SK-N-SH (cell line): ENCODE data around the gene GABRR2. TPM values are rescaled to one million over a fixed set of nuclear protein-coding genes. Genes with fewer than 3 reads are reported as not detected.

Experiments
- CTCF ChIA-PET: fragments of 300-600, 350-600 bp; formaldehyde crosslinking; extraction: SDS; loops from one replicate; lab custom pipeline; 2021; lab: Yijun Ruan, JAX
- POLR2A ChIA-PET: fragments of 350-600 bp; sonication (Branson Sonifier 250); formaldehyde crosslinking; extraction: SDS; loops from one replicate; lab custom pipeline; 2020; ENCODE audit warnings: antibody characterized with exemption, inconsistent platforms; lab: Yijun Ruan, JAX
- DNase-seq: peaks from one replicate; pipeline ENCODE4 v3.0.0; 2012
- H2AFZ ChIP-seq: fragments of 200-600 bp; sonication (generic); 2 replicates; pipeline ENCODE4 v1.8.1; 2016; ENCODE audit warnings: antibody characterized with exemption, mild to moderate bottlenecking, low read depth
- H3F3A ChIP-seq: fragments of 200-600 bp; sonication (generic); replicated peaks from 2 replicates; pipeline ENCODE3; 2016; ENCODE audit warnings: antibody characterized with exemption, mild to moderate bottlenecking; ENCODE audit not compliant: insufficient read depth
- H3K27ac ChIP-seq, 2 experiments: fragments of 200-500 bp in 1 of 2; fragments of 200-600 bp in 1 of 2; sonication (Bioruptor generic) in 1 of 2; sonication (generic), shearing (Covaris generic) in 1 of 2; 2 replicates each; pipeline versions ENCODE4 v1.5.1 to v1.6.1; 2014 to 2016; ENCODE audit warnings: low read depth in 2 of 2, inconsistent platforms in 1 of 2, low read length in 1 of 2, mild to moderate bottlenecking in 1 of 2, mixed read lengths in 1 of 2
- H3K27me3 ChIP-seq: fragments of 200-600 bp; sonication (generic), shearing (Covaris generic); 2 replicates; pipeline ENCODE4 v1.6.1; 2016; ENCODE audit warnings: mixed run types; ENCODE audit not compliant: insufficient read depth
- H3K36me3 ChIP-seq, 2 experiments: fragments of 200-500 bp in 1 of 2; fragments of 200-600 bp in 1 of 2; sonication (Bioruptor generic) in 1 of 2; sonication (generic) in 1 of 2; replicated peaks in 1 of 2; 2 replicates each; pipeline versions ENCODE3 to v1.5.1; 2014 to 2016; ENCODE audit warnings: low read length in 1 of 2, mild to moderate bottlenecking in 1 of 2; ENCODE audit not compliant: insufficient read depth in 2 of 2, control insufficient read depth in 1 of 2
- H3K4me1 ChIP-seq, 2 experiments: fragments of 200-500 bp in 1 of 2; fragments of 200-600 bp in 1 of 2; sonication (Bioruptor generic) in 1 of 2; sonication (generic), shearing (Covaris generic) in 1 of 2; 2 replicates each; pipeline versions ENCODE4 v1.5.1 to v1.6.1; 2014 to 2016; ENCODE audit warnings: low read depth in 1 of 2, low read length in 1 of 2, mixed run types in 1 of 2; ENCODE audit not compliant: insufficient read depth in 2 of 2, control insufficient read depth in 1 of 2
- H3K4me2 ChIP-seq: fragments of 200-600 bp; sonication (generic), shearing (Covaris generic); 2 replicates; pipeline ENCODE4 v1.6.1; 2017; ENCODE audit warnings: mixed run types
- H3K4me3 ChIP-seq, 2 experiments: fragments of 200-500 bp in 1 of 2; fragments of 200-600 bp in 1 of 2; sonication (Bioruptor generic) in 1 of 2; sonication (generic), shearing (Covaris generic) in 1 of 2; 2 replicates each; pipeline versions ENCODE4 v1.5.1 to v1.8.1; 2014 to 2016; ENCODE audit warnings: low read depth in 2 of 2, inconsistent platforms in 1 of 2, low read length in 1 of 2, mild to moderate bottlenecking in 1 of 2, mixed read lengths in 1 of 2, moderate library complexity in 1 of 2
- H3K79me2 ChIP-seq: fragments of 200-600 bp; sonication (generic); 2 replicates; pipeline ENCODE4 v1.8.1; 2017; ENCODE audit warnings: mild to moderate bottlenecking; ENCODE audit not compliant: insufficient read depth
- H3K9ac ChIP-seq: fragments of 200-600 bp; sonication (generic); 2 replicates; pipeline ENCODE4 v1.6.1; 2017; ENCODE audit warnings: mixed run types
- H3K9me2 ChIP-seq: fragments of 200-600 bp; sonication (generic); 2 replicates; pipeline ENCODE4 v1.6.1; 2017; ENCODE audit warnings: mixed run types
- H3K9me3 ChIP-seq: fragments of 200-600 bp; sonication (generic); 2 replicates; pipeline ENCODE4 v1.6.1; 2017; ENCODE audit warnings: mixed run types, mild to moderate bottlenecking, moderate library complexity
- H4K20me1 ChIP-seq: fragments of 200-600 bp; sonication (generic); 2 replicates; pipeline ENCODE4 v1.6.1; 2017; ENCODE audit warnings: mild to moderate bottlenecking, mixed run types; ENCODE audit not compliant: insufficient read depth
- EP300 ChIP-seq, 2 experiments: IDR thresholded peaks; 2 replicates each; pipeline versions ENCODE4 v1.4.0 to v1.6.1; 2012; ENCODE audit warnings: borderline replicate concordance in 1 of 2, low read depth in 1 of 2, low read length in 1 of 2
- GABPA ChIP-seq: IDR thresholded peaks from 2 replicates; pipeline ENCODE4 v1.4.0; 2012; ENCODE audit warnings: low read depth, mild to moderate bottlenecking
- GATA2 ChIP-seq: sonication (generic); formaldehyde crosslinking; IDR thresholded peaks from 2 replicates; pipeline ENCODE4 v1.5.0; 2020; ENCODE audit warnings: mild to moderate bottlenecking, missing genetic modification reagents
- MAX ChIP-seq: IDR thresholded peaks from 2 replicates; pipeline ENCODE4 v1.4.0; 2012; ENCODE audit warnings: low read depth
- NFIC ChIP-seq: IDR thresholded peaks from 2 replicates; pipeline ENCODE4 v1.4.0; 2012; ENCODE audit warnings: borderline replicate concordance
- RCOR1 ChIP-seq: fragments of 150-350 bp; IDR thresholded peaks from 2 replicates; pipeline ENCODE4 v1.6.1; 2017; ENCODE audit warnings: antibody characterized with exemption, low read length
- RXRA ChIP-seq: IDR thresholded peaks from 2 replicates; pipeline ENCODE4 v1.4.0; 2012; ENCODE audit warnings: low read depth, mild to moderate bottlenecking, borderline replicate concordance
- SMC3 ChIP-seq: IDR thresholded peaks from 2 replicates; pipeline ENCODE4 v1.6.1; 2012; ENCODE audit warnings: low read depth, low read length, improper control_type of control experiment
- TAF1 ChIP-seq: IDR thresholded peaks from 2 replicates; pipeline ENCODE4 v1.6.1; 2012; ENCODE audit warnings: low read depth, mild to moderate bottlenecking, low read length, moderate library complexity, borderline replicate concordance
- USF1 ChIP-seq: IDR thresholded peaks from 2 replicates; pipeline ENCODE4 v1.4.0; 2012; ENCODE audit warnings: low read depth, borderline replicate concordance
- USF2 ChIP-seq: fragments of 150-350 bp; IDR thresholded peaks from 2 replicates; pipeline ENCODE4 v1.6.1; 2017; ENCODE audit warnings: antibody characterized with exemption, low read length, low read depth, borderline replicate concordance
- WGBS: methylation state at CpG from one replicate; pipeline ENCODE4 v1.1.6; 2017; ENCODE audit warnings: low lambda C conversion rate; 5-methylcytosine and 5-hydroxymethylcytosine counted together
- polyA plus RNA-seq, 3 experiments: library from polyadenylated mRNA; depleted of rRNA; stranded (reverse); fragments of >200 nt; gene quantifications; 2 replicates each; pipeline ENCODE4 v1.2.3, GENCODE V29; 2012

The GABRR2 gene
- polyA plus RNA-seq, 1 of the 3 experiments (the other 2 are of a cell fraction), result 0.18 TPM

GRCh38 chr6:89335164-89335563 is 20.1 kb upstream of the GABRR2 start:
- peaks cover 50 to 74% of the 10 kb centered on the region in 2 experiments for H3K36me3 ChIP-seq
- no peaks in the 10 kb centered on the region for H3K27me3 ChIP-seq
- no peak overlapping the region for H3K27ac ChIP-seq
- ChIA-PET CTCF (no interaction called here), POLR2A (no interaction called here)
- no peak for DNase-seq
- TF ChIP-seq RXRA, result no peak
- no peak for TF ChIP-seq GABPA
- no peak for TF ChIP-seq USF1
- no peak for TF ChIP-seq SMC3
- no peak overlapping the region for H2AFZ ChIP-seq
- no peaks in the 10 kb centered on the region for H3K9me2 ChIP-seq
- H3F3A ChIP-seq, result peaks cover 6% of the 10 kb centered on the region
- no peak overlapping the region for H3K4me2 ChIP-seq
- no peaks in the 10 kb centered on the region for H3K9me3 ChIP-seq
- no peak overlapping the region for H3K9ac ChIP-seq
- no peaks in the 10 kb centered on the region; a peak in 1 of 4 replicates for H3K4me1 ChIP-seq
- peaks cover 3% of the 10 kb centered on the region; the same call in 1 of the 2 replicates for H3K79me2 ChIP-seq
- WGBS, result 93% methylated on average over 3 of the region's 3 CpGs
- H4K20me1 ChIP-seq, result no peaks in the 10 kb centered on the region
- H3K4me3 ChIP-seq, result no peak overlapping the region

GRCh38 chr6:89330910-89331309 is 15.8 kb upstream of the GABRR2 start:
- Histone ChIP-seq H2AFZ (no peak overlapping the region), H4K20me1 (no peaks in the 10 kb centered on the region), H3K4me3 (no peak overlapping the region), H3K4me2 (no peak overlapping the region), H3K27me3 (no peaks in the 10 kb centered on the region), H3K9me3 (no peaks in the 10 kb centered on the region), H3F3A (no peaks in the 10 kb centered on the region), H3K36me3 (peaks cover 66 to 82% of the 10 kb centered on the region in 2 experiments), H3K9me2 (no peaks in the 10 kb centered on the region), H3K79me2 (no peaks in the 10 kb centered on the region), H3K4me1 (no peaks in the 10 kb centered on the region), H3K27ac (no peak overlapping the region), H3K9ac (no peak overlapping the region)
- peak; percentile 37 for DNase-seq
- TF ChIP-seq NFIC (no peak), RCOR1 (peak; percentile 72), MAX (no peak), EP300 (IDR thresholded peaks at IDR 0.05; ENCODE audit: borderline replicate concordance in 1 of 2, low read depth in 1 of 2, low read length in 1 of 2) (peak in 1 of 2 experiments; percentile 12; a peak in 1 of 4 replicates), TAF1 (no peak), GATA2 (CRISPR knock-in tag) (peak; percentile 80)
- 100% methylated on average over 1 of the region's 1 CpG for WGBS
- ChIA-PET CTCF (no interaction called here), POLR2A (no interaction called here)

- CTCF ChIA-PET, result interaction anchor here (0.7 to 1.6 kb wide), 4 partner anchors 17 to 346 kb away, joined by 3 to 4 read pairs (median 4); no protein-coding TSS in a partner anchor
- H3K27ac ChIP-seq, result no peak overlapping the region
- peaks cover 6% of the 10 kb centered on the region for H3F3A ChIP-seq
- H3K9me2 ChIP-seq, result no peaks in the 10 kb centered on the region
- WGBS, result 100% methylated on average over 1 of the region's 1 CpG
- H3K9ac ChIP-seq, result no peak overlapping the region
- H2AFZ ChIP-seq, result no peak overlapping the region
- no peaks in the 10 kb centered on the region for H3K79me2 ChIP-seq
- no peaks in the 10 kb centered on the region for H3K9me3 ChIP-seq
- no peak for TF ChIP-seq GABPA
- TF ChIP-seq USF2, result no peak
- H3K27me3 ChIP-seq, result no peaks in the 10 kb centered on the region
- POLR2A ChIA-PET, result no interaction called here
- no peak overlapping the region for H3K4me3 ChIP-seq
- H3K4me1 ChIP-seq, result no peaks in the 10 kb centered on the region
- no peak for DNase-seq
- H4K20me1 ChIP-seq, result no peaks in the 10 kb centered on the region
- H3K4me2 ChIP-seq, result no peak overlapping the region
- peaks cover 53 to 69% of the 10 kb centered on the region in 2 experiments for H3K36me3 ChIP-seq
Observed at GRCh38 chr6:89328976-89329375, 13.9 kb upstream of the GABRR2 start.
